Mesothelial cell of epicardium (in vitro differentiated cells): ENCODE measurements around the gene SOCS3. TPM values are rescaled to one million over a fixed set of nuclear protein-coding genes. Genes with fewer than 3 reads are reported as not detected.

Experiments used
- DNase-seq, 2 experiments: peaks; one replicate each; pipeline ENCODE4 v3.0.0; 2021; ENCODE audit warnings: low spot score in 2 of 2; ENCODE audit not compliant: unreplicated experiment in 2 of 2
- H3K27ac Mint-ChIP-seq: 2 replicates; pipeline ENCODE4 v1.8.0; 2021; ENCODE audit warnings: mixed read lengths
- H3K27me3 Mint-ChIP-seq: 2 replicates; pipeline ENCODE4 v1.8.0; 2021; ENCODE audit warnings: low read depth, mixed read lengths
- H3K36me3 Mint-ChIP-seq: 2 replicates; pipeline ENCODE4 v1.8.0; 2021; ENCODE audit warnings: mixed read lengths
- H3K4me1 Mint-ChIP-seq: 2 replicates; pipeline ENCODE4 v1.8.0; 2021; ENCODE audit warnings: mixed read lengths
- H3K4me3 Mint-ChIP-seq: 2 replicates; pipeline ENCODE4 v1.8.0; 2021; ENCODE audit warnings: mild to moderate bottlenecking, moderate library complexity, mixed read lengths
- H3K9me3 Mint-ChIP-seq: 2 replicates; pipeline ENCODE4 v1.8.0; 2021; ENCODE audit warnings: mixed read lengths
- CTCF ChIP-seq: fragments of 200-600 bp; sonication (generic); IDR thresholded peaks from one replicate; pipeline ENCODE4 v1.5.0; 2021; ENCODE audit warnings: antibody characterized with exemption; ENCODE audit not compliant: unreplicated experiment
- total RNA-seq: library from RNA; stranded (reverse); gene quantifications from 3 replicates; pipeline ENCODE4 v1.2.1, GENCODE V29; 2021

Gene SOCS3
- total RNA-seq, 1 donor from 2014 or later = 45.7 TPM

GRCh38 chr17:78406396-78406795 is 46.5 kb upstream of the SOCS3 start:
- no peaks in the 10 kb centered on the region for H3K27me3 Mint-ChIP-seq
- no peak overlapping the region for H3K4me3 Mint-ChIP-seq
- no peak for DNase-seq
- H3K4me1 Mint-ChIP-seq = peaks cover 14% of the 10 kb centered on the region
- no peak overlapping the region for H3K27ac Mint-ChIP-seq
- peaks cover 24% of the 10 kb centered on the region for H3K36me3 Mint-ChIP-seq
- H3K9me3 Mint-ChIP-seq = no peaks in the 10 kb centered on the region
- TF ChIP-seq CTCF = no peak

- Mint-ChIP-seq H3K9me3 (no peaks in the 10 kb centered on the region), H3K4me3 (no peak overlapping the region), H3K4me1 (peaks cover 11% of the 10 kb centered on the region), H3K27me3 (no peaks in the 10 kb centered on the region), H3K36me3 (peaks cover 34% of the 10 kb centered on the region), H3K27ac (no peak overlapping the region)
- no peak for DNase-seq
- no peak for TF ChIP-seq CTCF
Observed at GRCh38 chr17:78403822-78404221, 43.9 kb upstream of the SOCS3 start.

- TF ChIP-seq CTCF = no peak
- peak overlapping the region; percentile 11 for H3K27ac Mint-ChIP-seq
- no peaks in the 10 kb centered on the region for H3K9me3 Mint-ChIP-seq
- DNase-seq = no peak
- peaks cover 36% of the 10 kb centered on the region for H3K36me3 Mint-ChIP-seq
- H3K27me3 Mint-ChIP-seq = no peaks in the 10 kb centered on the region
- no peak overlapping the region for H3K4me3 Mint-ChIP-seq
- H3K4me1 Mint-ChIP-seq = peaks cover 11% of the 10 kb centered on the region
Observed at GRCh38 chr17:78401891-78402290, 42.0 kb upstream of the SOCS3 start.

GRCh38 chr17:78401246-78401645 is 41.4 kb upstream of the SOCS3 start:
- H3K27ac Mint-ChIP-seq = peak overlapping the region; percentile 11
- peaks cover 40% of the 10 kb centered on the region for H3K36me3 Mint-ChIP-seq
- H3K27me3 Mint-ChIP-seq = no peaks in the 10 kb centered on the region
- no peaks in the 10 kb centered on the region for H3K9me3 Mint-ChIP-seq
- peaks cover 11% of the 10 kb centered on the region for H3K4me1 Mint-ChIP-seq
- no peak for DNase-seq
- TF ChIP-seq CTCF = no peak
- no peak overlapping the region for H3K4me3 Mint-ChIP-seq

GRCh38 chr17:78400581-78401240 is 40.8 kb upstream of the SOCS3 start:
- no peak for DNase-seq
- no peaks in the 10 kb centered on the region for H3K27me3 Mint-ChIP-seq
- H3K9me3 Mint-ChIP-seq = no peaks in the 10 kb centered on the region
- peaks cover 11% of the 10 kb centered on the region for H3K4me1 Mint-ChIP-seq
- TF ChIP-seq CTCF = no peak
- peak overlapping the region; percentile 62 for H3K27ac Mint-ChIP-seq
- no peak overlapping the region for H3K4me3 Mint-ChIP-seq
- peaks cover 41% of the 10 kb centered on the region for H3K36me3 Mint-ChIP-seq
